GM12801 (cell line): Measurements from ENCODE around the gene MEI1.

Experiments used
- TF ChIP-seq, protein P1 (sequence below): IDR thresholded peaks from one replicate; pipeline ENCODE4 v1.5.1; 2011; ENCODE audit warnings: control low read depth; ENCODE audit not compliant: insufficient read length; ENCODE audit errors: extremely low read depth

MEI1 gene

DNA sequence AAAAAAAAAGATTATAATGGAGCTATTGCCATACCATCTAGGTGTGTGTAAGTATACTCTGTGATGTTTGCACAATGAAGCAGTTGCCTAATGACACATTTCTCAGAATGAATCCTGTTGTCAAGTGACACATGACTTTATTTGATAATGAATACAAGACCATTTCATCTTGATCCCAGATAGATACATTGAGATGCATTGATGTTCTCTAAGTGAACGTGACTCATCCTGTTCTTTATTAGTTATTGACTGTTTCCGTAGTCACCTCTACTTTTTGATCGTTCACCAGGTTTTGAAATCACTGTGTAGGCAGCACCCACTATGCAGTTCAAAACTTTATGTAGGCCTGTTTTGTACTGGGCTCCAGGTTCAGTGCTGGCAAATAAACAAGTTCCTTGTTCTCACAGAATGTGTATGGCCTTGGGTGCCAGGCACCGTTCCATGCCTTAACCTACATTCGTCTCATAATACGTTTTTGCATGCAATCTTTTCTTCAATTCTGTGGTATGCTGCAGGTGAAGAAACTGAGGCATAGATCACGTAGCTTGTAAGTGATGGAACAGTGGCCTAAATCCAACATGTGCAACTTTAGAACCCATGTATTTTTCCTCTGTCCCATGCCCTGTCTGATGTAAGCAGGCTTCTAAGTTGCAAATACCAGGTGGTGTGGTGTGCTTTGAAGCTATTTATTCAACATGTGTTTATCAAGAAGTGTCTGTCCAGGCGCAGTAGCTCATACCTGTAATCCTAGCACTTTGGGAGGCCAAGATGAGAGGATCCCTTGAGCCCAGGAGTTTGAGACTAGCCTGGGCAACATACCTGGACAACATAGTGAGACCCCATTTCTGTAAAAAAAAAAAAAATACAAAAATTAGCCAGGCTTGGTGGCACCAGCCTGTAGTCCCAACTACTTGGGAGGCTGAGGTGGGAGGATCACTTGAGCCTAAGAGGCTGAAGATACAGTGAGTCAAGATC, 144.0 kb downstream of the MEI1 start:
- TF ChIP-seq, protein P1, sequence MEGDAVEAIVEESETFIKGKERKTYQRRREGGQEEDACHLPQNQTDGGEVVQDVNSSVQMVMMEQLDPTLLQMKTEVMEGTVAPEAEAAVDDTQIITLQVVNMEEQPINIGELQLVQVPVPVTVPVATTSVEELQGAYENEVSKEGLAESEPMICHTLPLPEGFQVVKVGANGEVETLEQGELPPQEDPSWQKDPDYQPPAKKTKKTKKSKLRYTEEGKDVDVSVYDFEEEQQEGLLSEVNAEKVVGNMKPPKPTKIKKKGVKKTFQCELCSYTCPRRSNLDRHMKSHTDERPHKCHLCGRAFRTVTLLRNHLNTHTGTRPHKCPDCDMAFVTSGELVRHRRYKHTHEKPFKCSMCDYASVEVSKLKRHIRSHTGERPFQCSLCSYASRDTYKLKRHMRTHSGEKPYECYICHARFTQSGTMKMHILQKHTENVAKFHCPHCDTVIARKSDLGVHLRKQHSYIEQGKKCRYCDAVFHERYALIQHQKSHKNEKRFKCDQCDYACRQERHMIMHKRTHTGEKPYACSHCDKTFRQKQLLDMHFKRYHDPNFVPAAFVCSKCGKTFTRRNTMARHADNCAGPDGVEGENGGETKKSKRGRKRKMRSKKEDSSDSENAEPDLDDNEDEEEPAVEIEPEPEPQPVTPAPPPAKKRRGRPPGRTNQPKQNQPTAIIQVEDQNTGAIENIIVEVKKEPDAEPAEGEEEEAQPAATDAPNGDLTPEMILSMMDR = no peak

DNA sequence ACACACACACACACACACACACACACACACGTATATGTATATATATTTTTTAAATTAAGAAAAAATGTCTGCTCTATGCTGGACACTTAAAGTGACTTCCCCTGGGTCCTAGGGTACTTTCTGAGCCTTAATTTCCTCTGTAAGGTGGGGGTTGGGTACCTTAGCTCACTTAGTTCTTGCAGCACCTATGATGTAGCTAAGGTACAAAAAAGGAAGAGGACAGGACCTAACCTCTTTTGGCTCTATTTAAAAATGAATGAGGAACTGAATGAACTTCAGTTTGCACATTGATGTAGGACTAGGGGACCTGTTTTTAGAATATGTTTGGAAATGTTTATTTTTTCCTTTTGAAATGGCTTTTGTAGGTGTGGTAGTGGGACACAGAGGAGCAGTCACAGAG, 144.7 kb downstream of the MEI1 start:
- TF ChIP-seq, protein P1 = no peak

DNA sequence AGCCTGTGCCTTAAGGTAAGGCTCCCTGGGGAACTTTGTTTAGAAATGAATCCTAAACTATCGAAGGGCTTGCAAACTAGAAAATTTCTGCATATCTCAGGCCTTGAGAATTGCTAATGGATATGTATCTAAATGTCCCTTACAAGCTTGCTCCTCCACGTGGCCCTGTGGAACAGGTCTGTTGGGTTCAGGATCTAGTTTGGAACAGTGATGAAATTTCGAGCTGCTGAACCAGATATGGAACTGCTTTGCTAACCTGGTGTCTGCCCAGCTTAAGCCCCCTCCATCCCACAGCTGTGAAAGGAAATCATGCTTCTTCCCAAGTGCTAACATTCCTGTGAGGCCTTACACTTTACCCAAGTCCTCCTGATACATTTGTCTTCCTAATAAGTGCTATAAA, 145.2 kb downstream of the MEI1 start:
- TF ChIP-seq, protein P1 = no peak

DNA sequence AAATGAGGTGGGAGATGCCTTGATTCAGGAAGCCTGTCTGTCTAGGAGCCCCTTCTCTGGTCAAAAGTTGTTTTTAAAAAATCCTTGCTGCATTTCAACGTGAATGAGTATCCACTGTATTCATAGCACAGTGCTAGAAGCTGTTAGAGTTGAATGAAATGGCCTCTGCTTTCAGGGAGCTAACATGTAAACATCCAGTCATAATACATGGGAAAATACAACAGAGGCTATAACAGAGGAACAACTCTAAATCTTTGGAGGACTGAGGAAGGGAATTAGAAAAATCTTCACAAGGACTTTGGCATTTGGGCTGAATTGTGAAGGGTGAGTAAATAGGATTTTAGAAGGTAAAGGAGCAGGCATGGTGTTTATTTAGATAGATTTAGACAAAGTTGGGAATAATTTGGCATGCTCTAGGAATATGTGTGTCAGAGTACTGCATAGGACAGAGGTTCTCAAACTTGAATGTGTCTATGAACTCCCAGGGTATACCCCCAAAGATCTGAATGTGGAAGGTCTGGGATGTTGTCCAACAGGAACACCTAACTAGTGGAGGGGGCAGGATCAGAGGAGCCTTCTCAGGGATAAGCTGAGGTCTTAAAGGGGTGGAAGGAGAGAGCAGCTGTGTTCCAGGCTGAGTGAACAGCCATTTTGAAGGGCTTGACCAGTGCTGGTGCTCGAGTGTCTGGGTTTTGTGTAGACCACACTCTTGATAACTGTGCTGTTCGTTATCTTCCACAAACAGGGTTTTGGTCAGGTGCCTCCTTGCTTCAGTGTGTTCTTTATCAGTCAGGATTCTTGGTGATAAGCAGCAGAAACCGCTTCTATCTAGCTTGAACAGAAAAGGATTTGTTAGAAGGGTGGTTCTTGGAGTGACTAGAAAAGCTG, 146.3 kb downstream of the MEI1 start:
- TF ChIP-seq, protein P1 = no peak

DNA sequence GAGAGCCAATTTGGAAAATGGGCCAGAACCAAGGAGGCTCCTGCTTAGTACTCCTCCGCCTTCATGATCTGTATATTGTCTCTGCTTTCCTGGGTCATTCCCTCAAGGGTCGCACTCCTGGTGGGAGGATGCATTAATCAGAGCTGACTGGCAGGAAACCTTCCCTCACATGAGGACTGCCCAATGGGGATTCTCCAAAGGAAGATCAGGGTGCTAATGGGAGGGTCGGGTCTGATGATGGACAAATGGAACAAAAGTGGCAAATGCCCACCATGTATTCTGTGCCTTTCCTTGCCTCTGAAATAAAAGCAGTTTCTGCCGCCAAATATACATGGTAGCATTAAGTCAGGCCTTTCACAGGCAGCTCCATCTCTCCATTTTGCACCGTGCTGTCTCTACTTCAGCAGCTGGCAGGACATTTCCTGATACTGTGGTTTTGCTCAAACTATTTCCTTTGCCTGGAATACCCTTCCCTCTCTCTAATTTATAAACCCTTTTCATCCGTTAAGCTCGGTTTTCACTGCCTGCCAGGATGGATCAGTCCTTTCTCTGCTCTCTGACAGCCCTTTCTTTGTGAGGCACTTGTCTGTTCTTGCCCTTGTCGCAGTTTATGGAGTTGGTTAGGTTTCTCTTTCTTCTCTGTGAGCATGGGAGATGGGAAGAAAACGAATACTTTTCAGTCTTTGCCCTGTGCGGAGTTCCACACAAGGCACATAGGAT, 147.1 kb downstream of the MEI1 start:
- TF ChIP-seq, protein P1 = no peak

DNA sequence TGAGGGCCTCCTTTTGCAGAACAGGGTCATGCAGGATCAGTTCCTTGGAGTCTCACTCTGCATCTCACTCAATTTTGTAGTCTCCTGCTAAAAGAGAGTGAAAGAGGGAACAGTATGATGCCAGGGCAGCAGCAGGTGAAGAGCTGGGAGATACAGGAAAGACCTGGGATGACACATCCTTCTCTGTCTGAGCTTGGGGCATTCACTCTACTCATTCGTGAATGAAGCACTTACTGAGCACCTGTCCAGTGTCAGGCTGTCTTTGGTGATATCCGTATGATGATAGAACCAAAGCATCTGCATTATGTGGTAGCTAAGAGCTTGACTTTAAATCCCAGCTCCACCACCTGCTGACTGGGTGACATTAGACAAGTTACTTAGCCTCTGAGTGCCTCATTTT, 148.0 kb downstream of the MEI1 start:
- TF ChIP-seq, protein P1 = no peak
